ENCODE measurements around the gene SCYL1. TPM values are rescaled to one million over a fixed set of nuclear protein-coding genes. Genes with fewer than 3 reads are reported as not detected.
A peak's percentile ranks its signal among the peaks of the same experiment; 100 is the strongest.

Gene SCYL1
- total RNA-seq, 2 donors from 2014 or later, result 59.2 to 84.1 TPM

GRCh38 chr11:65552388-65552951 is 27.6 kb downstream of the SCYL1 start:
- no peaks in the 10 kb centered on the region for H3K9me3 ChIP-seq
- TF ChIP-seq, protein P1, sequence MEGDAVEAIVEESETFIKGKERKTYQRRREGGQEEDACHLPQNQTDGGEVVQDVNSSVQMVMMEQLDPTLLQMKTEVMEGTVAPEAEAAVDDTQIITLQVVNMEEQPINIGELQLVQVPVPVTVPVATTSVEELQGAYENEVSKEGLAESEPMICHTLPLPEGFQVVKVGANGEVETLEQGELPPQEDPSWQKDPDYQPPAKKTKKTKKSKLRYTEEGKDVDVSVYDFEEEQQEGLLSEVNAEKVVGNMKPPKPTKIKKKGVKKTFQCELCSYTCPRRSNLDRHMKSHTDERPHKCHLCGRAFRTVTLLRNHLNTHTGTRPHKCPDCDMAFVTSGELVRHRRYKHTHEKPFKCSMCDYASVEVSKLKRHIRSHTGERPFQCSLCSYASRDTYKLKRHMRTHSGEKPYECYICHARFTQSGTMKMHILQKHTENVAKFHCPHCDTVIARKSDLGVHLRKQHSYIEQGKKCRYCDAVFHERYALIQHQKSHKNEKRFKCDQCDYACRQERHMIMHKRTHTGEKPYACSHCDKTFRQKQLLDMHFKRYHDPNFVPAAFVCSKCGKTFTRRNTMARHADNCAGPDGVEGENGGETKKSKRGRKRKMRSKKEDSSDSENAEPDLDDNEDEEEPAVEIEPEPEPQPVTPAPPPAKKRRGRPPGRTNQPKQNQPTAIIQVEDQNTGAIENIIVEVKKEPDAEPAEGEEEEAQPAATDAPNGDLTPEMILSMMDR (IDR thresholded peaks at IDR 0.05), result peak; percentile 18
- no peak for DNase-seq
- intact Hi-C loops (cut with DNase I), result no loop called here
- H3K9ac ChIP-seq (ENCODE audit: low read depth in 2 of 2, low read length in 2 of 2), result peak overlapping the region in 1 of 2 donors; percentile 23
- no peaks in the 10 kb centered on the region for H3K36me3 ChIP-seq
- no peak overlapping the region for H3K4me3 ChIP-seq
- H3K27ac ChIP-seq, result no peak overlapping the region
- peaks cover 22% of the 10 kb centered on the region for H3K4me1 ChIP-seq
- H3K27me3 ChIP-seq, result no peaks in the 10 kb centered on the region

DNA sequence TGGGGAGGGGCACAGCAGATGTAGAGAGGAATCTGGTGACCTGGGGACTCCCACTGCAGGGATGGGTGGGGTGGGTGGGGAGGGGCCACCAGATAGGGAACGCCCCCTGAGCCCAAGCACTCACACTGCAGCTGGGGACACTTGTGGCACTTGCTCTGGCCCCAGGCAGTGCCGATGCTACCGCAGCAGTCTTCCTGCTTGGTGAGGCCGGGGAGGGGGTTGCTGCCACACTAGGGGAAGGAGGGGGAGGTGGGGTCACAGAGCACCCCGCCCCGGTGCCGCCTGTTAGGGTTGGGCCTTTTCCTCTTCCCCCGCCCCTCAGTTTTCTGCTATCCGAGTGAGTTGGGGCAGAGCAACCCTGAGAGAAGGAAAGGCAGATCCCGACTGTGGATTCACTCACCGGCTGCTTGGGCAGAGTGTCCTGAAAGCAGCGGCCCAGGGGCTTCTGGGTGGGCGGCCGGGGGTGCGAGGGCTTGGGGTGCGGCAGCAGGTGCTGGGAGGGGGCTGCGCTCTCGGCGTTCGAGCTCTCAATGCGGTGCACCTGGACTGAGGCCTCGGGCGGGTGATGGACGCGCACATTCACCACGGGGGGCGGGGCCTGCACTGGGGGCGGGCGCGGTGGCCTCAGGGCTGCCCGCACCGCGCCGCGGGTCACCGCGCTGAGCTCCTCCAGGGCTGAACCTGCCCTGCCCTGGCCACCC is 28.6 kb downstream of the SCYL1 start:
- TF ChIP-seq, protein P1 (IDR thresholded peaks at IDR 0.05), result no peak
- peak; percentile 52 for DNase-seq
- peaks cover 23% of the 10 kb centered on the region for H3K4me1 ChIP-seq
- H3K4me3 ChIP-seq, result no peak overlapping the region
- H3K27ac ChIP-seq, result no peak overlapping the region
- no peaks in the 10 kb centered on the region for H3K9me3 ChIP-seq
- no peaks in the 10 kb centered on the region for H3K36me3 ChIP-seq
- intact Hi-C loops (cut with DNase I), result no loop called here
- no peaks in the 10 kb centered on the region for H3K27me3 ChIP-seq
- peak overlapping the region in 1 of 2 donors; percentile 34 for H3K9ac ChIP-seq (ENCODE audit: low read depth in 2 of 2, low read length in 2 of 2)

DNA sequence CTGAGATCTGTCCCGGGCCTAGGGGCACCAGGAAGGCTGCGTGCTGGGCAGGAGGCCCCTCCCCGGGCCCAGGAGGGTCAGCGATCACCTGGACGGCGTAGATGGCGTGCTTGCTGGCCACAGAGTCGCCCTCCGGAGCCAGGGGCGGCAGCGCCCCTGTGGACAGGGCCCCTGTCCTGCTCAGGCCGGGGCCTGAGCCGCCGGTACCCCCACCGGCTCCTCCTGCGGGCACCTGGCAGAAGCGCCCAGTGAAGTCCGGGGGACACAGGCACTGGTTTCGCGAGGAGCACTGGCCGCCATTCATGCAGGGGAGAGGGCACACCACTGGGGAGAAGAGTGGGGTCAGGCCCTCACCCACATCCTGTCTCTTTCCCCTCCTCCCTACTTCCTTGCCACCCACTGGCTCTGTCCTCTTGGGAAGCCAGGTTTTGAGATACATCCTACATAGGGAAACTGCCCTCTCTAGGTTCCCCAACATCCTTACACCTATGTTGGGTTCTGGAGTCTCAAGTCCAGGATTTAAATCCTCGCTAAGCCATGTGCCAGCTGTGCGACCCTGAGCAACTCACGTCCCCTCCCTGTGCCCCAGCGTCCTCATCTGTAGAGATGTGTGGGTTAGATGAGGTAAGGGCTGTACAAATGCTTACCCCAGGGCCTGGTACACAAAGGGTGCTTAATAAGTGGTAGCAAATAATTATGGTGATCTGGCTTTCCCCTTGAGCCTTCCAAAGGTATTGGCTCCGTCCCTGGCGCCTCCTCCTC is 29.4 kb downstream of the SCYL1 start:
- Histone ChIP-seq H3K4me3 (no peak overlapping the region), H3K9me3 (no peaks in the 10 kb centered on the region), H3K27ac (no peak overlapping the region), H3K36me3 (no peaks in the 10 kb centered on the region), H3K27me3 (no peaks in the 10 kb centered on the region), H3K4me1 (peaks cover 30% of the 10 kb centered on the region), H3K9ac (ENCODE audit: low read depth in 2 of 2, low read length in 2 of 2) (peak overlapping the region in 1 of 2 donors; percentile 34)
- intact Hi-C loops (cut with DNase I), result no loop called here
- no peak for DNase-seq
- TF ChIP-seq, protein P1 (IDR thresholded peaks at IDR 0.05), result no peak

- Histone ChIP-seq H3K4me1 (peaks cover 35% of the 10 kb centered on the region), H3K27ac (no peak overlapping the region), H3K4me3 (no peak overlapping the region), H3K27me3 (no peaks in the 10 kb centered on the region), H3K9me3 (no peaks in the 10 kb centered on the region), H3K9ac (ENCODE audit: low read depth in 2 of 2, low read length in 2 of 2) (peak overlapping the region in 1 of 2 donors; percentile 35), H3K36me3 (no peaks in the 10 kb centered on the region)
- intact Hi-C loops (cut with DNase I), result no loop called here
- TF ChIP-seq, protein P1 (IDR thresholded peaks at IDR 0.05), result no peak
- DNase-seq, result no peak
Measured at GRCh38 chr11:65554842-65555430, 30.1 kb downstream of the SCYL1 start.

- Histone ChIP-seq H3K4me3 (no peak overlapping the region), H3K4me1 (peaks cover 40% of the 10 kb centered on the region)
- intact Hi-C loops (cut with DNase I), result no loop called here
Measured at GRCh38 chr11:65555693-65556231, 30.9 kb downstream of the SCYL1 start.

More at GRCh38 chr11:65555693-65556231, 30.9 kb downstream of the SCYL1 start:
- Histone ChIP-seq H3K9me3 (no peaks in the 10 kb centered on the region), H3K27ac (no peak overlapping the region), H3K27me3 (no peaks in the 10 kb centered on the region), H3K36me3 (no peaks in the 10 kb centered on the region), H3K9ac (ENCODE audit: low read depth in 2 of 2, low read length in 2 of 2) (peak overlapping the region in 1 of 2 donors; percentile 33)
- TF ChIP-seq, protein P1 (IDR thresholded peaks at IDR 0.05), result no peak
- DNase-seq, result peak; percentile 46

Data from colonic mucosa (tissue), 4 donors.